ENCODE results near the gene VAV2. TPM values are rescaled to one million over a fixed set of nuclear protein-coding genes. Genes with fewer than 3 reads are reported as not detected.

VAV2 gene
- total and polyA plus RNA-seq, 9 of the 15 experiments (the other 6 are each of a cell fraction or from before 2014, with no cell fraction given), result 0.01 to 2.7 (median 1.0) TPM; not detected in 1

DNA sequence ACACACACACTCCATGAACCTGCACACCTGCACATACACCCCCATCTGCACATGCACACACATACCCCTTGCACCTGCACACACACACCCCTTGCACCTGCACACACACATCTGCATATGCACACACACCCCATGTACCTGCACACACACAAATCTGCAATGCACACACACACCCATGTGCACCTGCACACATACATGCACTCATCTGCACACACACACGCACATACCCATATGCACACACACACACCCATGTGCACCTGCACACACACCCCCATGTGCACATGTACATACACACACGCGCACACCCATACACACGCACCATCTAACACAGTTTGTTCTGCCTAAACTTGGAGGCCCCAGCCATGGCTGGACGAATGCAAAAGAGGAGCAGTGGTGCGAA, 138.1 kb downstream of the VAV2 start:
- peaks cover 9 to 78% of the 10 kb centered on the region in 2 experiments; a peak in 4 of 5 replicates for H3K27me3 ChIP-seq (ENCODE audit: control insufficient read depth in 2 of 2, insufficient read depth in 2 of 2, low read length in 2 of 2)
- WGBS (ENCODE audit: insufficient coverage, low coverage, missing lambda C conversion rate), result 12% methylated on average over 6 of the region's 6 CpGs
- H3K27ac ChIP-seq (ENCODE audit: extremely low read depth, low read depth, low read length), result no peak overlapping the region
- no peak overlapping the region for H3K9ac ChIP-seq (ENCODE audit: insufficient read depth in 1 of 2, low read depth in 2 of 2, low read length in 2 of 2)
- H3K4me1 ChIP-seq (replicated peaks in 1 of 2; ENCODE audit: control insufficient read depth in 2 of 2, insufficient read depth in 2 of 2, low read length in 2 of 2), result no peaks in the 10 kb centered on the region
- TF ChIP-seq RNF2 (IDR thresholded peaks at IDR 0.05) (no peak), GABPB1 (CRISPR knock-in tag; IDR thresholded peaks at IDR 0.05) (no peak)
- no peak for FAIRE-seq
- intact Hi-C loops (cut with micrococcal nuclease) (no loop called here), in situ Hi-C loops (cut with MboI) (no loop called here)
- CTCF ChIA-PET (ENCODE audit: low intra/inter-chr PET ratio), result no interaction called here
- no peak overlapping the region for H3K4me3 ChIP-seq
- no peaks in the 10 kb centered on the region for H3K36me3 ChIP-seq (ENCODE audit: control insufficient read depth, insufficient read depth, low read length)
- POLR2A ChIA-PET, result no interaction called here
- no peaks in the 10 kb centered on the region for H3K9me3 ChIP-seq (replicated peaks; ENCODE audit: control insufficient read depth, insufficient read depth, low read depth, low read length)
- H3K9me1 ChIP-seq (ENCODE audit: control insufficient read depth, insufficient read depth, low read length), result peaks cover 4% of the 10 kb centered on the region
- no TSS peak for BruUV-seq (replicated peaks)
- ATAC-seq, result no peak
- no peak overlapping the region for H2AFZ ChIP-seq (ENCODE audit: low read depth, low read length)
- peaks cover 17% of the 10 kb centered on the region for H4K20me1 ChIP-seq (replicated peaks; ENCODE audit: control insufficient read depth, insufficient read depth, low read length)
- no peak for DNase-seq (ENCODE audit: extremely low read depth in 1 of 4, low spot score in 3 of 4)
- no peak overlapping the region for H3K4me2 ChIP-seq (ENCODE audit: insufficient read depth, low read length)
- H3K79me2 ChIP-seq (ENCODE audit: control insufficient read depth, insufficient read depth, low read length), result no peaks in the 10 kb centered on the region

DNA sequence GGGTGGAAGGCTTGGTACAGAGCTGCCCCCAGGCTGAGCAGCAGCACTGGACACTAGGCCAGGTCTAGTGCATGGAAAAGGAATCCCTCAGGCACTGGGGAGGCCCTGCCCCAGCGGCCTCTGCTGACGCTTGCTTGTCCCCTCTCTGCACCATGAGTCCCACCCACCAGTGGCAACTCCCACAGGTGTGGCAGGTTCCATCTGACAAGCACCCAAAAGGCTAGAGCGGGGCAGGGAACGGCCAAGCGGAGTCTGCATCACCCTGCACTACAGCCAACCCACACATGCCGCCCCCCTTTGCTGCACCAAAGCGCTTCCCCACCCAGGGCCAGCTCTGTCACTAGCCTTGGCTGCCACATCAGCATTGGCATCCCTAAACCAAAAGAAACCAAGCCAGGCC, 138.8 kb downstream of the VAV2 start:
- FAIRE-seq, result no peak
- Histone ChIP-seq H3K4me1 (replicated peaks in 1 of 2; ENCODE audit: control insufficient read depth in 2 of 2, insufficient read depth in 2 of 2, low read length in 2 of 2) (no peaks in the 10 kb centered on the region), H3K4me3 (no peak overlapping the region), H2AFZ (ENCODE audit: low read depth, low read length) (no peak overlapping the region), H3K36me3 (ENCODE audit: control insufficient read depth, insufficient read depth, low read length) (no peaks in the 10 kb centered on the region), H3K27me3 (ENCODE audit: control insufficient read depth in 2 of 2, insufficient read depth in 2 of 2, low read length in 2 of 2) (peaks cover 9 to 78% of the 10 kb centered on the region in 2 experiments; a peak in 4 of 5 replicates), H3K4me2 (ENCODE audit: insufficient read depth, low read length) (no peak overlapping the region), H3K9me1 (ENCODE audit: control insufficient read depth, insufficient read depth, low read length) (peaks cover 4% of the 10 kb centered on the region), H3K9me3 (replicated peaks; ENCODE audit: control insufficient read depth, insufficient read depth, low read depth, low read length) (no peaks in the 10 kb centered on the region), H3K27ac (ENCODE audit: extremely low read depth, low read depth, low read length) (no peak overlapping the region), H4K20me1 (replicated peaks; ENCODE audit: control insufficient read depth, insufficient read depth, low read length) (peaks cover 18% of the 10 kb centered on the region), H3K79me2 (ENCODE audit: control insufficient read depth, insufficient read depth, low read length) (no peaks in the 10 kb centered on the region), H3K9ac (ENCODE audit: insufficient read depth in 1 of 2, low read depth in 2 of 2, low read length in 2 of 2) (no peak overlapping the region; a peak in 1 of 4 replicates)
- no peak for ATAC-seq
- DNase-seq (ENCODE audit: extremely low read depth in 1 of 4, low spot score in 3 of 4), result no peak
- intact Hi-C loops (cut with micrococcal nuclease), result no loop called here
- TF ChIP-seq E2F3 (CRISPR knock-in tag; IDR thresholded peaks at IDR 0.05) (no peak), SNIP1 (IDR thresholded peaks at IDR 0.05; ENCODE audit: low read depth) (no peak), MEF2D (tag; conservative IDR thresholded peaks at IDR 0.05; ENCODE audit: low read depth) (no peak), TRIM24 (IDR thresholded peaks at IDR 0.05) (no peak), ZNF354B (CRISPR knock-in tag; IDR thresholded peaks at IDR 0.05) (no peak), NR3C1 (CRISPR knock-in tag; IDR thresholded peaks at IDR 0.05) (no peak), ZNF239 (CRISPR knock-in tag; IDR thresholded peaks at IDR 0.05) (no peak)
- no TSS peak for BruUV-seq (replicated peaks)
- in situ Hi-C loops (cut with MboI), result no loop called here
- ChIA-PET POLR2A (no interaction called here), CTCF (ENCODE audit: low intra/inter-chr PET ratio) (no interaction called here)
- 3% methylated on average over 5 of the region's 7 CpGs for WGBS (ENCODE audit: insufficient coverage, low coverage, missing lambda C conversion rate)

All from K562 (cell line).